Stimulated activated CD4-positive, alpha-beta T cell treated with anti-CD3 and anti-CD28 coated beads, Interleukin-2, amount 100 ng/mL, for 4 hours (primary cell): Measurements from ENCODE around the gene FTH1.
"Not testable (repeated sequence)": the region's sequence is repeated elsewhere in the genome, so short reads cannot be mapped to it uniquely, and the experiment has no call there.

ENCODE experiments used
- DNase-seq: peaks from one replicate; pipeline ENCODE4 v3.0.0-alpha.2; 2020; ENCODE audit warnings: low read depth

The FTH1 gene

GRCh38 chr11:61967116-61967923 is at the start of gene FTH1:
TSS of gene FTH1 (minus strand) at chr11:61967634. CDS start at chr11:61967425, 209 bp downstream.
- peak; percentile 70 for DNase-seq

- no peak for DNase-seq
These were observed 48.2 kb upstream of the FTH1 start for GRCh38 chr11:62015615-62016014.

DNA sequence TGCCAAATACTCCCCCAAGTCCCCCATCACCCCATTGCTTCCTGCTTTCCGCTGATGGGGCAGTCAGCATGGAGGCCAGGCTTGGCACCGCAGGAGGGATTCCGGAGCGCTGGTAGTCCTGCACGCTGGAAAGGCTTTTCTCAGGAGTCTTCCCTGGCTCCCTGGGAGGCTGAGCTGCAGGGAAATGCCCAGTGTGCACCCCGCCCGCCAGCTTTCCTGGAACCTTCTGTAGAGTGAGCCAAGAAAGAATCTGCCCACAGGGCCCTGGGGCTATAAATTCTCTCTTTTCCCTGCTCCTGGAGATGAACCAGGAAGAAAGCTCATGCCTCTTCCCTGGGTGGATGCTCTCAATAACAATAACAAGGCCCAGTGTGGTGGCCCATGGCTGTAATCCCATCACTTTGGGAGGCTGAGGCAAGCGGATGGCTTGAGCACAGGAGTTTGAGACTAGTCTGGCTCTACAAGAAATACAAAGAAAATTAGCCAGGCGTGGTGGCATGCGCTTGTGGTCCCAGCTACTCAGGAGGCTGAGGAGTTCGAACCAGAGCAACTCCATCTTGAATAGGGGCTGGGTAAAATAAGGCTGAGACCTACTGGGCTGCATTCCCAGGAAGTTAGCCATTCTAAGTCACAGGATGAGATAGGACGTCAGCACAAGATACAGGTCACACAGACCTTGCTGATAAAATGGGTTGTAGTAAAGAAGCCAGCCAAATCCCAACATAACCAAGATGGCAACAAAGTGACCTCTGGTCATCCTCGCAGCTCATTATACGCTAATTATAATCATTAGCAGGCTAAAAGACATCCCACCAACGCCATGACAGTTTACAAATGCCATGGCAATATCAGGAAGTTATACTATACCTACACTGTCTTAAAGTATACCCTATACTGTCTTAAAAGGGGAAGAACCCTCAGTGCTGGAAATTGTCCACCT is 46.4 kb upstream of the FTH1 start:
- no peak for DNase-seq

GRCh38 chr11:62012832-62013461 is 45.5 kb upstream of the FTH1 start:
- no peak for DNase-seq

DNA sequence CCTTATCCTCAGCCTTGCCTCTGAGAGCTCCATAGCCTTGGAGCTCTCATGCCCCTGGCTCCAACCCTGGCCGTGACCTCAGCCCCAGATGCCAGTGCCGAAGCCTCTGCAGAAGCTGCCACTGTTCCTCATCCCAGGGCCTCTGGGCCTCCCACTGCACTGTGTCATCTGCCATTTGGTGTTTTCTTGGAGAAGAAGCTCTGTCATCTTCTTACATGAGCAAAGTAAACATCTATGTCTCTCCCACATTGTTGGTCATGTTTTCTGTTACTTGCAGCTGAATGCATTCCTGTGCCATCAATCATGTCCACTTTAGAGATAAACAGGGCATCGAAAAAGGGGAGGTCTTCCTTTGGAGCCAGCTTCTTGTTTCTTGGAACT is 45.0 kb upstream of the FTH1 start:
- DNase-seq: no peak

DNA sequence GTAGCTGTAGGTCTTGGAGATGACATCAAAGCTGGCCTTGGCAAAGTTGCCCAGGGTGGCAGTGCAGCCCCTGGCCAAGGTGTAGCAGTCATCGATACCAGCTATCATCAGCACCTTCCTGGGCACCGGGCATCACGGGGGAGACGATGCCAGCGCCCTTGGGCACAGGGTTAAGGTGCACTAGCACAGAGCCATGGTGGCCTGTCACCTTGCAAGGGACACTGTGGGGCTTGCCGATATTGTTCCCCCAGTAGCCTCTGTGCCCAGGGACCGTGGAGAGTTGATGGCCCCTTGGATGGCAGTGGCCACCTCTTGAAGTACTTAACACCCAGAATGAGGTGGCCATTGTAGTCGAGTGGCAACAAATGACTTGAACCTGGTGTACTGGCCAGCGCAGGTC is 44.4 kb upstream of the FTH1 start:
- no peak for DNase-seq

DNA sequence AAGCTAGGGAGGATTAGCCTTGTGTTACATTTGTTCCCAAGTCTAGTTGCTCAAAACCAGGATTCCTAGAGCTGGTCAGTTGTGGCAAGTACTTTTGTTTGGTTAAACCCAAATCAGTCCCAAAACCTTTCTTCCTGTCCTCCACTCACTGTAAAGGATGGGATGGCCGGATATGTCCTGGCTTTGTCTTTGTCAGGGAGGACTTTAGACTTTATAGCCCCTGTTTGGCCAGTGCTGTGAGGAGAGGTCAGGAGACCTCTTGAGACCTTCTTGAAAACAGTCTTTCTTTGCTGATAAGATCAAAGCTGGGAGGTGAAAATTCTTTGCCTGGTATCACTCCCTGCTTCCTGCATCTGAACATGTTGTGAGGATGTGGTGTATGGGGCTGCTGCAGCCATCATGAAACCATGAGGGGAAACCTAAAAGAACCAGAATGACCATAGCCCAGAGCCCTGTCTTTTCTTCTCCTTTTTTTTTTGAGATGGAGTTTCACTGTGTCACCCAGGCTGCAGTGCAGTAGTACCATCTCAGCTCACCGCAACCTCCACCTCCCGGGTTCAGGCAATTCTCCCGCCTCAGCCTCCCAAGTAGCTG is 43.6 kb upstream of the FTH1 start:
- no peak for DNase-seq

GRCh38 chr11:62008193-62008592 is 40.8 kb upstream of the FTH1 start:
- DNase-seq: no peak

DNA sequence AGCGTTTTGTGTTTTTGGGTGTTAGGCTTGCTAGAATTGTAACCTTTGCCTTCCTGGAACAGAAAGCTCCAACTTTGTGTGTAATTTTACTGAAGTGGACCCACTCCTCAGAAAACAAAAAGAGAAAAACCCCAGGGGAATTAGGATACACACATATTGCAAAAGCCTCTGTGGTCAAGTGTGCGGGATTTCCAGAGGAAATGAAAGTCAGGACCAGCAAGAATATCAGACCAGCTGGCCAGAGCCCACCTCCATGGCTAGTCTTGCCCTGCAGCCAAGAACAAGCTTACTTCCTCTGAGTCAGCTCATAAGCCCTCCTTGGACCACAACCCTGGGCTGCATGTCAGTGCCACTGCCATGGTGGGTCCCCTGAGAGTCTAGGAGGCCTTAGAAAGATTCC is 37.0 kb upstream of the FTH1 start:
- no peak for DNase-seq

DNA sequence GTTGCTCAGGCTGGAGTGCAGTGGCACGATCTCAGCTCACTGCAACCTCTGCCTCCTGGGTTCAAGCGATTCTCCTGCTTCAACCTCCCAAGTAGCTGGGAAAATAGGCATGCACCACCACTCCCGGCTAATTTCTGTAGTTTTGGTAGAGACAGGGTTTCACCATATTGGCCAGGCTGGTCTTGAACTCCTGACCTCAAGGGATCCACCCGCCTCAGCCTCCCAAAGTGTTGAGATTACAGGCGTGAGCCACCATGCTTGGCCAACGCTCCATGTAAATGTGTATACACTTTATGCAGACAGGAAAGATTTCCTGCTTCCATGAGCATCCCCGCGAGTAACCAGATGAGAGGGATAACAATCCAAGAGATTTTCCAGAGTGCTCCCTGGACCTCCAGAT is 34.8 kb upstream of the FTH1 start:
- not testable (repeated sequence) for DNase-seq

DNA sequence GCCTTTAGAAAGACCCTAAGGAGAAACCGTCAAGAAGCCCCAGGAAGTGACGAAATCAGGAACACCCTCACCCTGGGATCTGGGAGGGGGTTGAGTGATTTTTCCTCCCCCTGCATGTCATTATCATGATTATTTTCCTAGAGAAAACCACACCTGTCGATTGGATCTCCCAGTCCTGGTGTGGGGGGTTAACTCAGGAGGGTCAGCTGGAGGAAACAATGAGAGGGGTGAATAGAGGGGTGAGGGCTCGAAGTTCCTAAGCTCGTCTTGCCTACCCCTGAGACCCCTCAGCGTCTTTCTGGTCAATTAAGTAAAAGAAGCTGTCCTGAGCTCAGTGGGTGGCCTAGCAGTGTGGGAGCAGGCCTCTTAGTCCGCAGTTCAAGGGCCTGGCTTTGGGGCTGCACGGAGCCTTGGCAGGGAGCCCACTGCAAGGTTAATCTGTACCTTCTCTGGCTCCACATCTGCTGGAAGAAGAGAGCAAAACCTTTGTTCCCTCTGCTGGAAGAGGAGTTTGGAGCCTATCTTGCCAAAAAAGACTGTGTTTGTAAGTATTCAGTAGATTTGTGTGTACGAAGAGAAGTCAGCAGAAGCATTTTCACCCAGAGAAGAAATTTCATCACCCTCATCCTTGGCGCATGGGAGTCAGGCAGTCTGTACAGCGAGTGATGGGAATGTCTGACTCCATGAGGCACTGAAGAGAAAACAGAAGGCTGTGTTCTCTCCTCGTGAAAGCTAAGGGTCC is 34.2 kb upstream of the FTH1 start:
- DNase-seq: no peak

GRCh38 chr11:62000539-62001446 is 33.4 kb upstream of the FTH1 start:
- no peak for DNase-seq

DNA sequence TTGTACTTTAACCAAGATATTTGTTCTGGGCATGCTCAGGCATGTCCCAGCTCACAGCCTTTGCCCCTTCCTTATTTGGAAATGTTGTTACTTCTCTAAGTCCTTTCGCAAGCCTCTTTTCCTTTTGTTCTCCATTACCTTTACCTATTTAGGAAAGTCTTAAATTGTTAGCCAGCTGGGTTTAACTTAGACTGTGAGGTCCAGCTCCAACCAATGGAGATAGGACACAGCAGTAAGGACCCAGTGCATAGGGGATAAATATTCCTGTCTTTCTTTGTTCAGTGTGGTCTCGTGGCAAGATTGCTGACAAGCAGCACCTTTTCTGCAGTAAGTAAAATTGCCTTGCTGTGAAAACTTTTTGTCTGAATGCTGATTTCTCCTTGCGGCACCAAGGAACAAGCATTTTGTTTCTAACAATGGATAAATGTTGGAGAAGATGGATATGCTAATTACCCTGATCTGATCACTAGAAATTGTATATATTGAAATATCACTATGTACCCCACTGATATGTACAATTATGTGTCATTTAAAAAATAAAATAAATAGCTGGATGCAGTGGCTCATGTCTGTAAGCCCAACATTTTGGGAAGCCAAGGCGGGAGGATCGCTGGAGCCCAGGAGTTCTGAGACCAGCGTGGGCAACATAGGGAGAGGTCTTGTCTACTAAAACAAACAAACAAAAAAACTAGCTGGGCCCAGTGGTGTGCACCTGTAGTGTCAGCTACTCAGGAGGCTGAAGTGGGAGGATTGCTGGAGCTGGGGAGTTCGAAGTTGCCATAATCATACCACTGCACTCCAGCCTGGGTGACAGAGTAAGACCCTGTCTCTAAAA is 31.9 kb upstream of the FTH1 start:
- DNase-seq: no peak

GRCh38 chr11:61996933-61997332 is 29.5 kb upstream of the FTH1 start:
- DNase-seq: no peak

- no peak for DNase-seq
These were observed 27.5 kb upstream of the FTH1 start for GRCh38 chr11:61994981-61995380.

DNA sequence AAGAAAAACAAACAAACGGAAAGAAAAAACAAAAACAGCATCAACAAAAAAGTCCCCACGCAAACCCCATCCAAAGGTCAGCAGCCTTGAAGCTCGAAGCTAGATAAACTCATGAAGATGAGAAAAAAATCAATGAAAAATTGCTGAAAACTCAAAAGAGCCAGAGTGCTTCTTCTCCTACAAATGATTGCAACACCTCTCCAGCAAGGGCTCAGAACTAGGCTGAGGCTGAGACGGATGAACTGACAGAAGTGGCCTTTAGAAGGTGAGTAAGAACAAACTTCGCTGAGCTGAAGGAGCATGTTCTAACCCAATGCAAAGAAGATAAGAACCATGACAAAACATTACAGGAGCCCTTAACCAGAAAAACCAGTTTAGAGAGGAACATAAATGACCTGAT is 18.4 kb upstream of the FTH1 start:
- DNase-seq: no peak

GRCh38 chr11:61983419-61983818 is 16.0 kb upstream of the FTH1 start:
- no peak for DNase-seq

DNA sequence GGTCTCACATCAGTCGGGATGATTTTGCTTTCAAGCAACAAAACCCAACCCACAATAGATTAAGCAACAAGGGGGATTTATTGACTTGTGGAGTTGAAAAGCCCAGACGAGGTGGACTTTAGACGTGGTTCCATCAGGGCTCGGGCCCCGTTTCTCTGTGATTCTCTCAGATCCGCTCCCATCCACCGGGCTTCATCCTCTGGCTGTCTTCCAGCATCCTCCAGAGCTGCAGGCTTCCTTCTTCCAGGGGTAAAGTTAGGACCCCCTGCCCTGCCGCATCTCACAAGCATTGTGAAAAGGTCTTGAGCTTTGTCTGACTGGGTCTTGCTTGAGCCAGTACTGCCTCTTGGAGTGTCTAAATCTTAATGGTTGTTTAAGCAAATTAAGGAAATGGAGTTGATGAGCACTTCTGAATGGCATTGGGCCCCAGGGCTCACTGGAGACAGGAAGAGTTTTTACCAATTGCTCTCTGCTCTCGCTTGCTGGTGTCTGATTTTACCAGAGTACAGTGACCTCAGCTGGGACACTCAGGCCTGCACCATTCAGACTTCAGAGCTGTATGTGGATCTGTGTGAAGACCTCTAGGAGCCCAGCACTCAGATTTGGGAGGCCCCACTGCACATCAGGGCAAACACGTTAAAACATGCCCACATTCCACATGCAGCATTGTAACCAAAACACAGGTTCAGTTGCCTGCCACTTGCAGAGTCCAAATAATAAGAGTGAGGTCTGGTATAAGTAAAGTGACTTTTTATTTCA is 13.5 kb upstream of the FTH1 start:
- no peak for DNase-seq
